ENCODE results near the gene CASP2.

DNA sequence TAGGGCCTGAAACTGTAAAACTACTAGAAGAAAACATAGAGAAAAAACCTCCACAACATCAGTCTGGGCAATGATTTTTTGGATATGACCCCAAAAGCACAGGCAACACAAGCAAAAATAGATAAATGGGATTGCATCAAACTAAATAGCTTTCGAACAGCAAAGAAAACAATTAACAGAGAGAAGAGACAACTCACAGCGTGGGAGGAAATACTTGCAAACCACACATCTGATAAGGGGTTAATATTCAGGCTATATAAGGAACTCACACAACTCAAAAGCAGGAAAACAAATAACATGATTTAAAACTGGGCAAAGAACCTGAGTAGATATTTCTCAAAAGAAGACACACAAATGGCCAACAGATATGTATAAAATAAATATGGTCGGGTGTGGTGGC lies 32.6 kb upstream of the CASP2 start:
- no peak for TF ChIP-seq POLR2A (IDR thresholded peaks at IDR 0.05; ENCODE audit: low read depth, low read length)
- TF ChIP-seq TAF1 (IDR thresholded peaks at IDR 0.05; ENCODE audit: borderline replicate concordance, low read depth, low read length), result no peak
